ENCODE results near the gene FAM181A.

Gene FAM181A

DNA sequence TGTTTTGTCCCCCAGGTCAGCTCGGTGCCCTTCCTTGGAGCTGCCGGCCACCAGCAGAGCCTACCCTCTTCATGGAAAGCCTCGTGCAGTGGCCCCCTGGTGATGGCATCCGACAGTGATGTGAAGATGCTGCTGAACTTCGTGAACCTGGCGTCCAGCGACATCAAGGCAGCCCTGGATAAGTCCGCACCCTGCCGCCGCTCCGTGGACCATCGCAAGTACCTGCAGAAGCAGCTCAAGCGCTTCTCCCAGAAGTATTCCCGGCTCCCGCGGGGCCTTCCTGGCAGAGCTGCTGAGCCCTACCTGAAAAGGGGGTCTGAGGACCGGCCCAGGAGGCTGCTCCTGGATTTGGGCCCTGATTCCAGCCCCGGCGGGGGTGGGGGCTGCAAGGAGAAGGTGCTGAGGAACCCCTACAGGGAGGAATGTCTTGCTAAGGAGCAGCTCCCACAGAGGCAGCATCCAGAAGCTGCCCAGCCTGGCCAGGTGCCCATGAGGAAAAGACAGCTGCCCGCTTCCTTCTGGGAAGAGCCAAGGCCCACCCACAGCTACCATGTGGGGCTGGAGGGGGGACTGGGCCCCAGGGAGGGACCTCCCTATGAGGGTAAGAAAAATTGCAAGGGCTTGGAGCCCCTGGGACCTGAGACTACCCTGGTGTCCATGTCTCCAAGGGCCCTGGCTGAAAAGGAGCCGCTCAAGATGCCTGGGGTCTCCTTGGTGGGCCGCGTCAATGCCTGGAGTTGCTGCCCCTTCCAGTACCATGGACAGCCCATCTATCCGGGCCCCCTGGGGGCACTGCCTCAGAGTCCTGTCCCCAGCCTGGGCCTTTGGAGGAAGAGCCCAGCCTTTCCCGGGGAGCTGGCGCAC lies 1.3 kb downstream of the FAM181A start:
- ATAC-seq (ENCODE audit: insufficient read depth, low read depth) (no peak), DNase-seq (no peak)
- H3K79me2 ChIP-seq (ENCODE audit: insufficient read depth, low read length): no peaks in the 10 kb centered on the region
- H3K4me3 ChIP-seq (ENCODE audit: low read depth in 1 of 2, low read length in 2 of 2): no peak overlapping the region
- no peak overlapping the region for H3K27ac ChIP-seq (ENCODE audit: low read length)
- H3K9me3 ChIP-seq (ENCODE audit: insufficient read depth, low read length, severe bottlenecking): no peaks in the 10 kb centered on the region
- H3K4me2 ChIP-seq (ENCODE audit: insufficient read depth, low read length): no peak overlapping the region
- no peak overlapping the region for H2AFZ ChIP-seq (ENCODE audit: low read depth, low read length)
- H3K4me1 ChIP-seq (ENCODE audit: insufficient read depth, low read length): no peaks in the 10 kb centered on the region
- no peaks in the 10 kb centered on the region for H3K36me3 ChIP-seq (ENCODE audit: insufficient read depth, low read length)
- H4K20me1 ChIP-seq (ENCODE audit: insufficient read depth, low read length): no peaks in the 10 kb centered on the region; the same call in 1 of the 2 replicates
- no peaks in the 10 kb centered on the region for H3K27me3 ChIP-seq (ENCODE audit: insufficient read depth, low read length, poor library complexity)
- no peak overlapping the region for H3K9ac ChIP-seq (ENCODE audit: low read depth, low read length)
- no peak for TF ChIP-seq EZH2 (IDR thresholded peaks at IDR 0.05; ENCODE audit: borderline replicate concordance, low read depth, low read length, severe bottlenecking)
- TF ChIP-seq, protein P1, sequence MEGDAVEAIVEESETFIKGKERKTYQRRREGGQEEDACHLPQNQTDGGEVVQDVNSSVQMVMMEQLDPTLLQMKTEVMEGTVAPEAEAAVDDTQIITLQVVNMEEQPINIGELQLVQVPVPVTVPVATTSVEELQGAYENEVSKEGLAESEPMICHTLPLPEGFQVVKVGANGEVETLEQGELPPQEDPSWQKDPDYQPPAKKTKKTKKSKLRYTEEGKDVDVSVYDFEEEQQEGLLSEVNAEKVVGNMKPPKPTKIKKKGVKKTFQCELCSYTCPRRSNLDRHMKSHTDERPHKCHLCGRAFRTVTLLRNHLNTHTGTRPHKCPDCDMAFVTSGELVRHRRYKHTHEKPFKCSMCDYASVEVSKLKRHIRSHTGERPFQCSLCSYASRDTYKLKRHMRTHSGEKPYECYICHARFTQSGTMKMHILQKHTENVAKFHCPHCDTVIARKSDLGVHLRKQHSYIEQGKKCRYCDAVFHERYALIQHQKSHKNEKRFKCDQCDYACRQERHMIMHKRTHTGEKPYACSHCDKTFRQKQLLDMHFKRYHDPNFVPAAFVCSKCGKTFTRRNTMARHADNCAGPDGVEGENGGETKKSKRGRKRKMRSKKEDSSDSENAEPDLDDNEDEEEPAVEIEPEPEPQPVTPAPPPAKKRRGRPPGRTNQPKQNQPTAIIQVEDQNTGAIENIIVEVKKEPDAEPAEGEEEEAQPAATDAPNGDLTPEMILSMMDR (IDR thresholded peaks at IDR 0.05; ENCODE audit: borderline replicate concordance, extremely low read depth, low read length, poor library complexity, severe bottlenecking): no peak

DNA sequence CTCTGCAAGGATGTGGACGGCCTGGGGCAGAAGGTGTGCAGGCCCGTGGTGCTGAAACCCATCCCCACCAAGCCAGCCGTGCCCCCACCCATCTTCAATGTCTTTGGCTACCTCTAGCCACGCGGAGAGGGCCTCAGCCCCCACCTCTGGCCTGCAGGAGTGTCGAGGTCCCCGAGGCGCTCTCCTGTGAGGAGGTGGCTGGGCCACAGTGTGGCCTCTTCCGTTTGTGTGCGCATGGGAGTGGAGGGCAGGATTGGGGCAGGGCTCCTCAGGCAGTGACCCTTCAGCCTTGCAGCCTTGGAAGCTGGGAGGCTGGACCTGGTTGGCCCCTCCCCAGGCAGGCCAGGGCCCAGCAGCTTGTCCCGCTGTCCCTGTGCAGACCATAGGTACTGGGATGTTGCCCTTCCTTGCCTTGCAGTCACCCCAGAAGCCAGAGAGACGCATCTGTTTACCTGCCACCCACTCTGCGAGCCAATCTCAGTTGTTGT lies 1.9 kb downstream of the FAM181A start:
- Histone ChIP-seq H3K9me3 (ENCODE audit: insufficient read depth, low read length, severe bottlenecking) (no peaks in the 10 kb centered on the region), H3K27me3 (ENCODE audit: insufficient read depth, low read length, poor library complexity) (no peaks in the 10 kb centered on the region), H3K4me3 (ENCODE audit: low read depth in 1 of 2, low read length in 2 of 2) (no peak overlapping the region), H3K36me3 (ENCODE audit: insufficient read depth, low read length) (no peaks in the 10 kb centered on the region), H3K4me1 (ENCODE audit: insufficient read depth, low read length) (no peaks in the 10 kb centered on the region), H3K79me2 (ENCODE audit: insufficient read depth, low read length) (no peaks in the 10 kb centered on the region), H4K20me1 (ENCODE audit: insufficient read depth, low read length) (no peaks in the 10 kb centered on the region; the same call in 1 of the 2 replicates), H3K4me2 (ENCODE audit: insufficient read depth, low read length) (no peak overlapping the region), H3K9ac (ENCODE audit: low read depth, low read length) (no peak overlapping the region), H2AFZ (ENCODE audit: low read depth, low read length) (no peak overlapping the region), H3K27ac (ENCODE audit: low read length) (no peak overlapping the region)
- TF ChIP-seq, protein P1 (IDR thresholded peaks at IDR 0.05; ENCODE audit: borderline replicate concordance, extremely low read depth, low read length, poor library complexity, severe bottlenecking): no peak
- TF ChIP-seq EZH2 (IDR thresholded peaks at IDR 0.05; ENCODE audit: borderline replicate concordance, low read depth, low read length, severe bottlenecking): no peak
- ATAC-seq (ENCODE audit: insufficient read depth, low read depth): no peak
- DNase-seq: no peak

DNA sequence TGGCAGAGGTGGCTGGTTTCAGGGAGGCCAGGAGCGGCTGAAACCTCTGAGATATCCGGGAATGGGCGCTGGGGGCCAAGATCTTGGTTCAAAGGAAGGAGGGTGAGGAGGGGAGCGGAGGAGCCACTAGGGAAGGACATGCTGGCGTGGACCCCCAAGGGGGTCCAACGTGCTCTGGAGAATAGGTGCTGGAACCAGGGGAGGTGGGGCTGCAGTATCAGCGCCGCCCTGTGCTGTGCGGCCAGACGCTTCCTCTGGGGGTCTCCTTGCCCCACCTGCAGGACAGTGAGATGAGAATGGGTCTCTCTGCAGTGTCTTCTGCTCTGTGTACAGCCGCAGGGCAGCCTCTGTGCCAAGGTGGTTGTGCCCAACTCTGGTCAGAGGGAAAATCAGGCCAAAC lies 2.5 kb downstream of the FAM181A start:
- Histone ChIP-seq H3K27ac (ENCODE audit: low read length) (no peak overlapping the region), H3K79me2 (ENCODE audit: insufficient read depth, low read length) (no peaks in the 10 kb centered on the region), H3K36me3 (ENCODE audit: insufficient read depth, low read length) (no peaks in the 10 kb centered on the region), H3K9me3 (ENCODE audit: insufficient read depth, low read length, severe bottlenecking) (no peaks in the 10 kb centered on the region), H3K4me3 (ENCODE audit: low read depth in 1 of 2, low read length in 2 of 2) (no peak overlapping the region), H3K27me3 (ENCODE audit: insufficient read depth, low read length, poor library complexity) (no peaks in the 10 kb centered on the region), H3K9ac (ENCODE audit: low read depth, low read length) (no peak overlapping the region), H4K20me1 (ENCODE audit: insufficient read depth, low read length) (peaks cover under 1% of the 10 kb centered on the region; the same call in 1 of the 2 replicates), H2AFZ (ENCODE audit: low read depth, low read length) (no peak overlapping the region), H3K4me2 (ENCODE audit: insufficient read depth, low read length) (no peak overlapping the region), H3K4me1 (ENCODE audit: insufficient read depth, low read length) (no peaks in the 10 kb centered on the region)
- no peak for TF ChIP-seq EZH2 (IDR thresholded peaks at IDR 0.05; ENCODE audit: borderline replicate concordance, low read depth, low read length, severe bottlenecking)
- TF ChIP-seq, protein P1 (IDR thresholded peaks at IDR 0.05; ENCODE audit: borderline replicate concordance, extremely low read depth, low read length, poor library complexity, severe bottlenecking): no peak
- no peak for ATAC-seq (ENCODE audit: insufficient read depth, low read depth)
- DNase-seq: no peak

All from DND-41 (cell line).